Thoracic aorta (tissue), 2 donors: Measurements from ENCODE around the gene KCNK1. TPM values are rescaled to one million over a fixed set of nuclear protein-coding genes. Genes with fewer than 3 reads are reported as not detected.

Source experiments
- ATAC-seq: fragments of 150-250 bp; one replicate; pipeline ENCODE4 v1.8.0; 2017; ENCODE audit warnings: low read depth; ENCODE audit not compliant: insufficient number of reproducible peaks, low FRiP score
- DNase-seq: peaks from one replicate; pipeline ENCODE4 v3.0.0-alpha.2; 2020; ENCODE audit warnings: low spot score
- H3K27ac ChIP-seq, 2 donors: fragments of 200-600 bp; sonication (generic); 1 replicate in 1 of 2; 2 replicates in 1 of 2; pipeline ENCODE4 v1.5.1; 2016; ENCODE audit warnings: mild to moderate bottlenecking in 2 of 2, moderate library complexity in 2 of 2
- H3K27me3 ChIP-seq: fragments of 200-600 bp; sonication (generic); replicated peaks from 2 replicates; pipeline ENCODE4 v1.6.0; 2016; ENCODE audit warnings: mild to moderate bottlenecking; ENCODE audit not compliant: insufficient read depth
- H3K36me3 ChIP-seq: fragments of 200-600 bp; sonication (generic); one replicate; pipeline ENCODE4 v1.5.1; 2016
- H3K4me1 ChIP-seq, 2 donors: fragments of 200-600 bp; sonication (generic); 1 replicate in 1 of 2; 2 replicates in 1 of 2; pipeline versions ENCODE4 v1.5.1 to v1.6.0; 2016; ENCODE audit warnings: low read depth in 2 of 2, mild to moderate bottlenecking in 1 of 2; ENCODE audit not compliant: control insufficient read depth in 1 of 2
- H3K4me3 ChIP-seq: fragments of 200-600 bp; sonication (generic); 2 replicates; pipeline ENCODE4 v1.5.1; 2016; ENCODE audit warnings: mild to moderate bottlenecking
- H3K9me3 ChIP-seq: fragments of 200-600 bp; sonication (generic); 2 replicates; pipeline ENCODE4 v1.5.1; 2016
- total RNA-seq, 2 donors: library from RNA; depleted of rRNA; stranded (reverse); fragments of >200 nt; gene quantifications; one replicate each; pipeline versions ENCODE4 v1.1.0 to v1.2.3, GENCODE V29; 2016
- TF ChIP-seq, protein P1 (sequence below): fragments of 200-600 bp; sonication (generic); IDR thresholded peaks from one replicate; pipeline ENCODE4 v1.5.1; 2019; ENCODE audit warnings: antibody characterized with exemption

Gene KCNK1
- total RNA-seq, 2 donors from 2014 or later = 6.2 to 8.5 TPM

- H3K9me3 ChIP-seq = no peaks in the 10 kb centered on the region
- H3K27ac ChIP-seq = no peak overlapping the region
- no peaks in the 10 kb centered on the region for H3K4me1 ChIP-seq
- no peak overlapping the region for H3K4me3 ChIP-seq
- ATAC-seq (no peak), DNase-seq (no peak)
- H3K36me3 ChIP-seq = no peaks in the 10 kb centered on the region
- TF ChIP-seq, protein P1, sequence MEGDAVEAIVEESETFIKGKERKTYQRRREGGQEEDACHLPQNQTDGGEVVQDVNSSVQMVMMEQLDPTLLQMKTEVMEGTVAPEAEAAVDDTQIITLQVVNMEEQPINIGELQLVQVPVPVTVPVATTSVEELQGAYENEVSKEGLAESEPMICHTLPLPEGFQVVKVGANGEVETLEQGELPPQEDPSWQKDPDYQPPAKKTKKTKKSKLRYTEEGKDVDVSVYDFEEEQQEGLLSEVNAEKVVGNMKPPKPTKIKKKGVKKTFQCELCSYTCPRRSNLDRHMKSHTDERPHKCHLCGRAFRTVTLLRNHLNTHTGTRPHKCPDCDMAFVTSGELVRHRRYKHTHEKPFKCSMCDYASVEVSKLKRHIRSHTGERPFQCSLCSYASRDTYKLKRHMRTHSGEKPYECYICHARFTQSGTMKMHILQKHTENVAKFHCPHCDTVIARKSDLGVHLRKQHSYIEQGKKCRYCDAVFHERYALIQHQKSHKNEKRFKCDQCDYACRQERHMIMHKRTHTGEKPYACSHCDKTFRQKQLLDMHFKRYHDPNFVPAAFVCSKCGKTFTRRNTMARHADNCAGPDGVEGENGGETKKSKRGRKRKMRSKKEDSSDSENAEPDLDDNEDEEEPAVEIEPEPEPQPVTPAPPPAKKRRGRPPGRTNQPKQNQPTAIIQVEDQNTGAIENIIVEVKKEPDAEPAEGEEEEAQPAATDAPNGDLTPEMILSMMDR = no peak
- H3K27me3 ChIP-seq = no peaks in the 10 kb centered on the region
These were observed 22.0 kb downstream of the KCNK1 start for GRCh38 chr1:233635765-233636502.

DNA sequence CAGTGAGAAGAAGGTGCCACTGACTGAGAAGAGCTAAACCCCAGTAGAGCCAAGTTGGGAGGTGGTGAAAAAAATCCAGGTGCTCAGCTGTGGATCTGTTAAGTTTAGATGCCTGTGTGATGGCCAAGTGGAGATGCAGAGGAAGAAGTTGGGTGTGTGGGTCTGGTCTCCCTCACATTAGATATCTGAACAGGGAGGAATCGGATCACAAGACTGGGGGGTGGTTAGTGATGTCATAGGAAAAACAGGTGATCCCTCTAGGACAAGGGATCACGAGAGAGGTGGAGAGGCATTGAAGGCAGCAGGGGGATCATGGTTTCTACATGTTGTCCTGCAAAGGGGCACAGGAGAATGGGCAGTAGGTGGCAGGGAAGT, 22.6 kb downstream of the KCNK1 start:
- no peaks in the 10 kb centered on the region for H3K9me3 ChIP-seq
- DNase-seq (no peak), ATAC-seq (no peak)
- H3K4me1 ChIP-seq = no peaks in the 10 kb centered on the region
- H3K4me3 ChIP-seq = no peak overlapping the region
- no peak overlapping the region for H3K27ac ChIP-seq
- TF ChIP-seq, protein P1 = no peak
- no peaks in the 10 kb centered on the region for H3K36me3 ChIP-seq
- no peaks in the 10 kb centered on the region for H3K27me3 ChIP-seq

GRCh38 chr1:233638513-233638912, 24.6 kb downstream of the KCNK1 start:
- Histone ChIP-seq H3K9me3 (no peaks in the 10 kb centered on the region), H3K4me3 (no peak overlapping the region), H3K4me1 (no peaks in the 10 kb centered on the region), H3K27me3 (no peaks in the 10 kb centered on the region), H3K36me3 (no peaks in the 10 kb centered on the region), H3K27ac (no peak overlapping the region)
- ATAC-seq = no peak
- DNase-seq = no peak
- TF ChIP-seq, protein P1 = no peak

DNA sequence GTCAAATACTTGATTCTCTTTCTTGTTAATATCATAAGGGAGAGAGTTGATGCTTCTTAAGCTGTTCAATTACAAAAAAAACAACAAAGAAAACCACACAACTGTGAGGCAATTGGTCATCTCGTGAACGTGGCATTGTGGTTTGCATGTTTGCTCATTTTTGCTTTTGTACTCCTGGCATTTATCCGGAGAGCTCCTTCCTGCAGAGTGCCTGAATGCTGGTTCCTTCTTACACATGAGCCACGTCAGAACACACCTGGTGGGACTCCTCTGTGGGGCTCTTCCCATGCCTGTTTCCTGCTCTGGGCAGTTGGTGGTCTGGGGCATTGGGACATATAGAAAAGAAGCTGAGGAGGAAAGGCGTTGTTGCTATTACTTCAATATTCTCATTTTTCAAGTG, 25.7 kb downstream of the KCNK1 start:
- ATAC-seq (no peak), DNase-seq (no peak)

GRCh38 chr1:233640179-233640578, 26.3 kb downstream of the KCNK1 start:
- H3K36me3 ChIP-seq = no peaks in the 10 kb centered on the region
- H3K4me3 ChIP-seq = no peak overlapping the region
- no peak for DNase-seq
- H3K9me3 ChIP-seq = no peaks in the 10 kb centered on the region
- H3K27ac ChIP-seq = no peak overlapping the region
- no peak for ATAC-seq
- TF ChIP-seq, protein P1 = no peak
- H3K27me3 ChIP-seq = no peaks in the 10 kb centered on the region
- no peaks in the 10 kb centered on the region for H3K4me1 ChIP-seq

More for the DNA sequence above, 25.7 kb downstream of the KCNK1 start:
- Histone ChIP-seq H3K4me1 (no peaks in the 10 kb centered on the region), H3K27me3 (no peaks in the 10 kb centered on the region), H3K36me3 (no peaks in the 10 kb centered on the region), H3K27ac (no peak overlapping the region), H3K4me3 (no peak overlapping the region), H3K9me3 (no peaks in the 10 kb centered on the region)
- TF ChIP-seq, protein P1 = no peak
